NCI-H1930 (cell line): ENCODE data around the gene PTPRG.
"Not testable (repeated sequence)": the region's sequence is repeated elsewhere in the genome, so short reads cannot be mapped to it uniquely, and the experiment has no call there.

Experiments
- DNase-seq, 2 experiments: peaks; one replicate each; lab custom pipeline; 2025; lab: John Stamatoyannopoulos, UW

PTPRG gene

DNA sequence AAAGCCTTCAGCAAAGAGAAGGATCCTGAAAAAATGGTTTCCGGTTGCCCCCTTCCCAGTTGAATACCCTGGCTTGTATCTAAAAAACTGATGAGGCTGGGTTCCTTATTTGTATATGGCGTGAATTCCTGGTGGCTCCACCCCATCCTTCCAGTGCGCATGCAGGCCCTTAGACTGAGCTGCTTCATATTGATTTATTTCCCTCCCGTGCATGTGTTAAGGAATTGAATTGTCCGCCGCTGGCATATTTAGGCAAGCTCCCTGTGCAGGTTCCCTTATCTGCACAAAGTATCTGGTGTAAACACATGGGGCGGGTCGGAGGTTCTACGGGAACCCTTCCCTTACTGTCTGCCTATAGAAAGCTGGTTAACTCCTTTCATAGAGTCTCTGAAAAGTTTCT, 449.6 kb downstream of the PTPRG start:
- no peak for DNase-seq

GRCh38 chr3:62011666-62012065, 450.3 kb downstream of the PTPRG start:
- DNase-seq, result no peak

- no peak for DNase-seq
Measured at GRCh38 chr3:62013951-62014350, 452.6 kb downstream of the PTPRG start.

DNA sequence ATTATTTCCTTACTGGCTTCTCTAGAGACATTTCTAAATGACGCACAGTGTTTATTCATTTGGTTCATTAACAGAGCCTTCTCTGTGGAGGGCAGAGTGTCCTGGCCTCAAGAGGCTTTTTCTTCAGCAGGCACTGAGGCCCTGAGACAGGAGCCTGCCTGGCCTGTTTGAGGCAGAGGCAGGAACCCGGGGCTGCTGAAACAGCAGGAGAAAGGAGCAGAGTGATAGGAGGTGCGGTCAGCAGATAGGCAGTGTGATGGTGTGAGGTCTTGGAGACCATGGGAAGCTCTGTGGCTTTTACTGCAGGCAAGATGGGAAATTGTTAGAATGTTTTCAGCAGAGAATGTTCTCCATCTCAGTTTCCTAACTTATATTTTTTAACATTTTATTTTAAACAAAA, 453.7 kb downstream of the PTPRG start:
- no peak for DNase-seq

DNA sequence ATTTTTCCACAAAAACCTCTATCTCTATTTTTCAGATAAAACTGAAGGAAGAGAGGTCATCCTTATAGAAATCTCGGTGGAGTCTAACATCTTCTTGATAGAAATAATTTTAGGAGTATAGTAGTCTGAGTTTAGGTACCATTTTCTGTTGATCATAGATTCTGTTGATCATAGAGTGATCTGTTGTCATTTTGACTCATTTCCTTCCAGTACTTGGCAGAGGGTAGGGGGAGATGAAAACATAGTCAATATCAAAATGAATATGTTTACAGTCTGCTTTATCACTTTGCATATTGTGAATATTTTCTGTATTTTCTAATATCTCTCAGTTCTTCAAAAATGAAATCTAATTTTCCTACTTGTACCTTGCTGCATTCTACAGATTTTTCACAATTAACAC, 458.5 kb downstream of the PTPRG start:
- DNase-seq, result no peak

GRCh38 chr3:62020706-62021105, 459.3 kb downstream of the PTPRG start:
- DNase-seq, result no peak

GRCh38 chr3:62022312-62022711, 460.9 kb downstream of the PTPRG start:
- no peak for DNase-seq

DNA sequence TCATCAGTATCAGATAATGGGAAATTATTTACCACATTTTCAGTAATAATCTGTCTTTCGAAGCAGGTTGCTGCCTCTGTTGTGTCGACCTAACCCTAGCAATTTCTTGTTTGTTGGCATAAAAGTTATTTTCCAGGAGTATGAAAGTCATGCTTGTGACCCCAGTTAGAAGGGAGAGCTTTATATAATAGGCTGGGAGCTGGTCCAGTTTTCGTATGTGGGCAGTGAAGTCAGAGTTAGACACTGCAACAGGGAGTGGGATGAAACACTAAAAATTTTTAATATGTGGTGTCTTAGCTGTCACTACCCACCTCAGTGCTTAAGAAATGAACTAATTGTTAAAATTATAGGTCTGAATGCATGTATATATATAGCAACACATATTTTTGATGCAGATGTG, 463.5 kb downstream of the PTPRG start:
- no peak for DNase-seq

DNA sequence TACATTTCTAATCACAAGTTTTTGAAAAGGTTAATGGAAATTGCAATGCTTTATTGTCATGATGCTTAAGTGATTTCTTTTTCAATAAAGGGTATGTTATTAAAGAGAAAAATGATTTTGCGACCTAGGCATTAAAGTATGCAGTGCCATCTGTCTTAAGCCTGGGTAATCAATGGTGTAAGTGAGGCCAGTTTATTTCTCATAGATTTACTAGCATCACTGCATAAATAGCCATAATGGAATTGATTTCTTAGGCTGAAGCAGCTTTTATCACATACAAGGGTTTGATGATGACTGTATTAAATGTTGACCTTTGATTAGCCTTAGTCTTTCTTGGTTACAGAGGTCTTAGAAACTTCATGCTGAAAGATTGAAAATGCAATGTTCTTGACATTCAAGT, 464.5 kb downstream of the PTPRG start:
- DNase-seq, result no peak

- no peak for DNase-seq
Measured at GRCh38 chr3:62027241-62027640, 465.9 kb downstream of the PTPRG start.

DNA sequence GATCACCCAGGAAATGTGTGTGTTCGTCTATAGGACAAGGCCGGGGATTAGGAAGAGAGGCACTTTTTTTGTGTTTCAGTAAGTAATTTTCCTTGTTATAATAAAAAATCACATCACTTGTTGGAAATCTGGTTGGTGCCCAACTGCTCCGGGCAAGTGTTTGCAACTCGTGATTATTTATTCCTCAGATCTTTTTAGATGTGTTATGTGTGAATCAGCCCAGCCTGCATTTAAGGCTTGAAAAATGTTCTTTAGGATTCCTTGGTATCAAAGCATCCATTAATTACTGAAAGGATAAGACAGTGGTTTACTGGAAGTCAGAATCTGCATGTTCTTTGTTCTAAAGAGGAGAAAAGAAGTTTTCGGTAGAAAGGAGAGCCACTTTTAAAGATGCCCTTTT, 466.4 kb downstream of the PTPRG start:
- no peak for DNase-seq

GRCh38 chr3:62028236-62028635, 466.9 kb downstream of the PTPRG start:
- no peak for DNase-seq

DNA sequence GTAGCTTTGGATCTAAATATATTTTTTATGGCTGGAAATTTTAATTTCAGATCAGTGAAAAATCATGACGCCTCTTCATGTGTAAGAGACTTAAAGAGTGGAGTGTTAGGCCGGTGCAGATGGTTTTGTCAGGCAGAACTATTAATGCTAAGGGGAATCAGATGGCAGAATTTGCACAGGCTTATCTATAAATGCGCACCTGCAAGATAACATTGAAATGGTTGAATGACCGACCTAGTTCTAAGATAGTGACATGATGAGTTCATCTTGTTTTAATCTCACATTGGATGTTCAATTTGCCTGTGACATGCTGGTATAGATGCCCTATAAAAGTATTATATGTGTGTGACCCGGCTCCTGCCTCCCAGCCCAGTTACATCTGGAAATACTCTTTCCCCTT, 471.4 kb downstream of the PTPRG start:
- no peak for DNase-seq

DNA sequence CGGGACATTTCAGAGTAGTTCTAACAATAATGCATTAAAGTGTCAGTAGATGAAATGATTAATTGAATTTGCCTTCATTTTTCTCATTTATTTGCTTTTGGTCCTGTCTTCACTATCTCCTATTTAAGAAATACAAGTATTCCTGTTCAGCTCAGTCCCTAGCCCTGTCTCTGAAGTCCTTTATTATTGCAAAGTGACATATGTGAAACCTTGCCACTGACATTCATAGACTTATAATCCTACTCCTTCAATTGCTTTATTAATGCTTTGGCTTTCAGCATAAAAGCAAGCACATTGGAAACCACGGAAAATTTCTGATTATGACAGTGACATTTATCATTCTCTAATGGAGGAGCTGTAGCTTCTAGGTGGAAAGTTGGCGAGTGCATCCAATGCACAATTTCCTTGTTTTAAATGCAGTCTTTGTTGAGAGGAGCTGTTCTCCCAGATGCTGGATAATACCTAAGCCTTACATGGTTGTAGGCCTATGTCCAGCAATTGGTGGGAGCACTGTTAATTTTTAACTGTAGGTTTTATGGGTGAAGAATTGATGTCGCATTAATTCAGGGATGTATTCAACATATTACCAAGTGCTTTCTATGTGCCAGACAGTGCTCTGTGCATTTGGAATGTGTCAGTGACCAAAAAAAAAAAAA, 474.2 kb downstream of the PTPRG start:
- DNase-seq, result no peak

DNA sequence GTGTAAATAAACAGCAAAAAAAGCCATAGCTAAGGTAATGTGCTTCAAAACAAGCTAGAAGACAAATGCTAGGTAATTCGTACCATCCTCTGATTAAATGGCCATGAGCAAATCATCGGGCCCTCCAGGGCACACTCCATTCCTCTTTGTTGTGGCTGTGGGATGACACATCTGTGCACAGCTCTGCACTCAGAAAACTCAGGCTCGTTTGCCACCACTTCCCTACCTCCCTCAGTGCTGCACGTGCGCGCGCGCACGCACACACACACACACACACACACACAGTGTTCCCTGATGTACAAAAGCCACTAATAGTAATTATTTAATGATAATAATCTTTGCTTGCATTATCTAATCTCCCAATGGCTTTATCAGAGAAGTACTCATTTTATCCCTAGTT, 475.4 kb downstream of the PTPRG start:
- no peak for DNase-seq

DNA sequence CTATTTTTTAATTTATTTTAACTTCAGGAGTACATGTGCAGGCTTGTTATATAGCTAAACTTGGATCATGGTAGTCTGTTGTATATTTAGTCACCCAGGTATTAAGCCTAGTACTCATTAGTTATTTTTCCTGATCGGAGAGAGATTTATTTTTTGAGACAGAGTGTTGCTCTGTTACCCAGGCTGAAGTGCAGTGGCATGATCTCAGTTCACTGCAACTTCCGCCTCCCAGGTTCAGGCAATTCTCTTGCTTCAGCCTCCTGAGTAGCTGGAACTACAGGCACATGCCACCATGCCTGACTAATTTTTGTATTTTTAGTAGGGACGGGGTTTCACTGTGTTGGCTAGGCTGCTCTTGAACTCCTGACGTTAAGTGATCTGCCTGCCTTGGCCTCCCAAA, 477.4 kb downstream of the PTPRG start:
- not testable (repeated sequence) for DNase-seq

DNA sequence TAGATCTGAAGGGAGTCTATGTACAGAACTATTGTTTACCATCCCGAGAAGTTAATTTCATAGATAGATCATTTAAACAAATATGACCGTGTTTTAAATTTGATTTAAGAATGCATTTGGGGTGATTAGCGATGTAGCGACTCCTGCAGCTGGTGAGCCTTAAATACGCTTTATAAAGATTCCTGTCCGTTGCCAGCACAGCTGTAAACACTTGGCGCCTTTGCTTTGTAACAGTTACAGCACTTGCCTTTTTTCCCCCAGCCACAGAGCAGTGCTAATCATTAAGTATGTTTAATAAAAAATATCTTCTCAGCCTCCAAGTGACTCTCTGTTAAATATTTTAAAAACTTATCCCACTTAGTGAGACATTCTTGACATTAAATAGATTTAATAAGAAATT, 478.2 kb downstream of the PTPRG start:
- no peak for DNase-seq

DNA sequence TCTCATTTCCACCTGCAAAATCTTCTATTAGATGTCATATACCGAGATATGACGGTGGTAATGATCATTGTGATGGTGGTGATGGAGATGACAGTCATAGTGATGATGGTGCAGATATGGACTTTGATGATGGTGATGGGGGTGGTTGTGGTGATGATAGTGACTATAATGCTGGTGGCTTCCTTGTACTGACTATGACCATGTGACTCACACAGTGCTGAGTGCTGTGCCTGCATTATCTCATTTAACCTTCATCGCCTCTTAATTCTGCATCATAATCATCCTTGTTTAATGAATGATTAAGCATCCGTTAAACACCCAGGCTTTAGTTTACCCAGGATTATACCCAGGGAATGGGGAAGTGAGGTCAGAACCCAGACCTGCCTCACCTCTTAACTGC, 480.3 kb downstream of the PTPRG start:
- no peak for DNase-seq

- DNase-seq, result no peak
Measured at GRCh38 chr3:62044874-62045411, 483.6 kb downstream of the PTPRG start.

- DNase-seq, result no peak
Measured at GRCh38 chr3:62046326-62046725, 485.0 kb downstream of the PTPRG start.

DNA sequence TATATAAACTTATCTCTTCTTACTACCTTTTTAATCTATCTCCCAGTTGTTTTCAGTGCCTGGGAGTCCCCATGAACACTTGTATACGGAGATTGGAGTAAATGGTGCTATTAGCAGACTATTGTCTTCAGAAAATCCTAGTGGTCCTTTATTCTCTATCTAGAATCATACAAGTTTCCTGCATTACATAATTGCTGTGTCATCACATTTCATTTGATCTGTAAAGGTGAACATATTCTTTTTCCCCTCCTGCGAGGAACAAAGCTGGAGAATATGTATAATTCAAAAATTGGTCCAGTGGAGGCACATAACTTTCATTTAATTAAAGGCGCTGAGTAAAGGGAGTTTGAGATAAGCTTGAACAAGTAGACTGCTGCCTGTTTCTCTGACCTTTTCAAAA, 487.2 kb downstream of the PTPRG start:
- no peak for DNase-seq

- DNase-seq, result no peak
Measured at GRCh38 chr3:62049033-62049432, 487.7 kb downstream of the PTPRG start.

GRCh38 chr3:62051506-62051905, 490.1 kb downstream of the PTPRG start:
- peak; percentile 73 to 82 for DNase-seq

DNA sequence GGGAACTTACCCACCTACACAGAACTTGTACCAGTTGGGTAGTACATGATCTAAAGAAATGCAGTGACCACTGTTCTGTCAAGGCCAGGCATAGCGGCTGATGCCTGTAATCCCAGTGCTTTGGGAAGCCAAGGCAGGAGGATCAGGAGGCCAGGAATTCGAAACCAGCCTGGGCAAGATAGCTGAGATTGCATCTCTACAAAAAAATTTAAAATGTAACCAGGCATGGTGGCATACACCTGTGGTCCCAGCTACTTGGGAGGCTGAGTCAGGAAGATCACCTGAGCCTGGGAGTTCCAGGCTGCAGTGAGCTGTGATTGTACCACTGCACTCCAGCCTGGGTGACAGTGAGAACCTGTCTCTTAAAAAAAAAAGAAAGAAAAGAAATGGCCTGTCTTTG, 491.0 kb downstream of the PTPRG start:
- no peak for DNase-seq
